H1 (cell line): ENCODE results near the gene METTL8. TPM values are rescaled to one million over a fixed set of nuclear protein-coding genes. Genes with fewer than 3 reads are reported as not detected.
A peak's percentile ranks its signal among the peaks of the same experiment; 100 is the strongest.

ENCODE experiments used
- MAFK ChIP-seq: IDR thresholded peaks from 2 replicates; pipeline ENCODE4 v1.6.1; 2012; ENCODE audit warnings: low read depth, mild to moderate bottlenecking, improper control_type of control experiment, low read length
- polyA plus RNA-seq, 7 experiments: library from polyadenylated mRNA; depleted of rRNA in 3 of 7; stranded (reverse) in 5 of 7; unstranded in 2 of 7; fragments of >200 nt in 5 of 7; fragments of 200-250 nt in 2 of 7; gene quantifications; 1 replicate in 5 of 7; 2 replicates in 1 of 7; 4 replicates in 1 of 7; pipeline versions ENCODE4 v1.2.1 to v1.2.3, GENCODE V29; 2011 to 2013; ENCODE audit warnings: missing spikeins in 2 of 7, mixed read lengths in 2 of 7
- total RNA-seq: library from RNA; stranded (reverse); fragmentation: NEBNext Ultra II Directional; extraction: Animal tissue kit (Norgen Biotek cat#: 25700); gene quantifications from 2 replicates; pipeline ENCODE4 v1.2.1, GENCODE V29; 2021

Gene METTL8
- total and polyA plus RNA-seq, 2 of the 8 experiments (the other 6 are each of a cell fraction or from before 2014, with no cell fraction given), result 17.6 to 79.7 TPM

- TF ChIP-seq MAFK, result peak; percentile 58
Measured at GRCh38 chr2:171318463-171318934, 115.3 kb downstream of the METTL8 start (continued).
